Chondrocyte (in vitro differentiated cells): ENCODE data around the gene MYL11. TPM values are rescaled to one million over a fixed set of nuclear protein-coding genes. Genes with fewer than 3 reads are reported as not detected.

ENCODE experiments used
- DNase-seq: peaks from one replicate; pipeline ENCODE4 v3.0.0; 2021; ENCODE audit warnings: mixed read lengths, low spot score
- H3K27ac Mint-ChIP-seq: one replicate; pipeline ENCODE4 v1.8.0; 2021; ENCODE audit warnings: mild to moderate bottlenecking, moderate library complexity, mixed read lengths; ENCODE audit not compliant: unreplicated experiment
- H3K27me3 Mint-ChIP-seq: 2 replicates; pipeline ENCODE4 v1.8.0; 2021; ENCODE audit warnings: low read depth, mixed read lengths
- H3K36me3 Mint-ChIP-seq: 2 replicates; pipeline ENCODE4 v1.8.0; 2021; ENCODE audit warnings: low read depth, mixed read lengths
- H3K4me1 Mint-ChIP-seq: 2 replicates; pipeline ENCODE4 v1.8.0; 2021; ENCODE audit warnings: low read depth, mild to moderate bottlenecking, mixed read lengths
- H3K4me3 Mint-ChIP-seq: one replicate; pipeline ENCODE4 v1.8.0; 2021; ENCODE audit warnings: mild to moderate bottlenecking, moderate library complexity, mixed read lengths; ENCODE audit not compliant: unreplicated experiment
- H3K9me3 Mint-ChIP-seq: 2 replicates; pipeline ENCODE4 v1.8.0; 2021; ENCODE audit warnings: low read depth, mixed read lengths
- CTCF ChIP-seq: fragments of 200-600 bp; sonication (generic); IDR thresholded peaks from 2 replicates; pipeline ENCODE4 v1.5.0; 2021; ENCODE audit warnings: antibody characterized with exemption, mild to moderate bottlenecking, moderate library complexity
- total RNA-seq: library from RNA; stranded (reverse); gene quantifications from 3 replicates; pipeline ENCODE4 v1.2.1, GENCODE V29; 2021

The MYL11 gene
- total RNA-seq, 1 donor from 2014 or later, result 0.82 TPM

DNA sequence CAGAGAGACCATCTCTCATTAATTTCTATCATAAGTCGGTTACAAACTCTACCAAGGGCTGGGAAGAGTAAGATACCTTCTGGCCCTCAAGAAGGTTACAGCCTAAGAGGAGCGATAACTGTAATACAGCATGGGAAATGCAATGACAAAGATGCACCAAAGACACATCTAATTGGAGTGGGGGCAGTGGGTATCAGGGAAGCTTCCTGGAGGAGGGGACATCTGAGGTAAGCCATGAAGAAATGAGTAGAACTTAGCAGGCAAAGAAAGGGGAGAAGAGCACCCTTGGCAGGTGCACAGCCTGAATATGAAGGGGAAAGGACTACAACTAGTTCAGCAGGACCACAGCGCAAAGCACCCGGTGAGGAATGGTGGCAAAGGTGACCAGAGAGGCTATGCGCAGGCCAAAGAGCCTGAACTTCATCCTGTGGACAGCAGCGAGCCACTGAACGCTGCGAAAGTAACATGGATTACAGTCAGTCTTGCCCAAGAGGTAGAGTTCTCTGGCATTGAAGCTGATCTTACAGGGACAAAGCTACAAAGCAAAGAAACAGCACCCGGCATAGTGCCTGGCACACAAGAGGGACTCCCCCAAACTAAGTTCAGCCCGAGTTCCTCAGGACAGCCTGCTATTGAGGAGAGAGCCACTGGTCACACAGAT is 7.1 kb upstream of the MYL11 start:
- Mint-ChIP-seq H3K27me3 (no peaks in the 10 kb centered on the region), H3K4me3 (peak overlapping the region; percentile 86), H3K4me1 (peaks cover 43% of the 10 kb centered on the region), H3K36me3 (peaks cover 14% of the 10 kb centered on the region), H3K9me3 (no peaks in the 10 kb centered on the region), H3K27ac (peak overlapping the region; percentile 81)
- DNase-seq, result no peak
- TF ChIP-seq CTCF, result no peak

DNA sequence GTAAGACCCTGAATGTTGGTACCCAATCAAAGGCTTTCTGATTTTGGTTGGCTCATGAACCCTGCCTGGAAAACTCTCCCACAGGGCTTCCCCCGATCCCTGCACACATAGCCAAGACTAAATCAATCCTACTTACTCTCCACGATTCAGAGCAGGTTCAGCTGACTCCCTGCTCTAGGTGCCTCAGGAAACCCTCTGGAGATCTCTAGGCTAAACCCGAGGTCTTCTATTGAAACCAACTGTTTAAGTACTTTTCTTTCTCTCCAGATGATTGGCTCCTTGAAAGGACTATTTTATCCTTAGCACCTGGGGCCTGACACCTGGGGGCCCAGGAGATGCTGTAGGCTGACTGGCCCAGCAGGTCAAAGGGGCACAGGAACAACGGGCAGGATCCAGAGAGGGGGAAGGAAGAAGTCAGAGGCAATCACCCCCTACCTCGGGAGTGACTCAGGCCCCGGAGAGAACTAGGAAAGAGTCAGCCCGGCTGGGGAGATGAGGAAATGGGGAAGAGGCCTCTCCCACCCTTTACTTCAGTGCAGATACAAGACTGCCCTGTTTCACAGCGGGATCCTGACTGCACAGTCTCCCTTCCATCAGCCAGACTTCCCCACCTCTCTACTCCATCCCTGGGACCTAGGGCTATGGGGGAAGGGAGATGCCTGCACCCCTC is 6.3 kb upstream of the MYL11 start:
- Mint-ChIP-seq H3K4me3 (peak overlapping the region; percentile 86), H3K4me1 (peaks cover 43% of the 10 kb centered on the region), H3K27me3 (no peaks in the 10 kb centered on the region), H3K9me3 (no peaks in the 10 kb centered on the region), H3K27ac (peak overlapping the region; percentile 81), H3K36me3 (peaks cover 9% of the 10 kb centered on the region)
- no peak for TF ChIP-seq CTCF
- no peak for DNase-seq

GRCh38 chr16:30368792-30369090 is 5.9 kb upstream of the MYL11 start:
- Mint-ChIP-seq H3K4me3 (peak overlapping the region; percentile 86), H3K27me3 (no peaks in the 10 kb centered on the region), H3K9me3 (no peaks in the 10 kb centered on the region), H3K36me3 (peaks cover 9% of the 10 kb centered on the region), H3K4me1 (peaks cover 43% of the 10 kb centered on the region), H3K27ac (peak overlapping the region; percentile 81)
- no peak for TF ChIP-seq CTCF
- no peak for DNase-seq

DNA sequence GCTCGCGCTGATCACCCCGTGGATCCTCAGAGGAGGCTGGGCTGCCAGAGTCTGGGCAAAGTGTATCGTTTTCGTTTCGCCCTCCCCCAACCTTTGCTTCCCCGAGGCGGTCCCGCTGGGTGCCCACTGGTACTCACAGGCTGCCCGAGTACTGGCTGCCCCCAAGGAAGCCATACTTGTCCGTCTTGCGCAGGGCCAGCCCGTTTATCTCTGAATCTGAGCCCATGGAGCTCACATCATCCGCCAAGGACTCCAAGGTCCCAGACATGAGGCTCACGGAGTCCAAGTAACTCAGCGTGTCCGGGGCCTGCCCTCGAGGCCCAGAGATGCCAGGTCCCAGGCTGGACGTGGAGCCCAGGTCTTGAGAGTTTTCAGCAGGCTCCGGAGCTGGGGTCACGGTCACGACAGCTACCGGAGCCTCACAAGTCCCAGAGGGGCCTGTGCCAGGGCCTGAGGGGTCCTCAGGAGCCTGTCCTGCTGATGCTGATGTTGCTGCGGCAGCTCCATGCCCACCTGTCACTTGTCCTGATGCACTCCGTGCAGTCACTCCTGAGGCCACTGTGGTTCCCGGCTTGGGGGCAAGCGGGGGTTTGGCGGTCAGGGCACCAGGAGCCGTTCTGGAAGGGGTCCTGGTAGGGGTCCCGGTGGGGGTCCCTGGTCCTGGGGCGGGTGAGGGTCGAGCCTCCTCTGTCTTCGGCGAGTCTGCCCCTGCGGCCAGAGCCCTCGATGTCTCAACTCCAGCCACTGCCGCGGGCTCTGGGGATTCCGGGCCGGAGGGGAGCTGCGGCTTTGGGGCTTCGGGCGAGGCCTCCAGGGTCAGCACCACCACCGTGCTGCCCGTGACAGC is 5.3 kb upstream of the MYL11 start:
- Mint-ChIP-seq H3K36me3 (peaks cover 9% of the 10 kb centered on the region), H3K27ac (peak overlapping the region; percentile 81), H3K9me3 (no peaks in the 10 kb centered on the region), H3K27me3 (no peaks in the 10 kb centered on the region), H3K4me3 (peak overlapping the region; percentile 86), H3K4me1 (peaks cover 43% of the 10 kb centered on the region)
- TF ChIP-seq CTCF, result no peak
- no peak for DNase-seq

DNA sequence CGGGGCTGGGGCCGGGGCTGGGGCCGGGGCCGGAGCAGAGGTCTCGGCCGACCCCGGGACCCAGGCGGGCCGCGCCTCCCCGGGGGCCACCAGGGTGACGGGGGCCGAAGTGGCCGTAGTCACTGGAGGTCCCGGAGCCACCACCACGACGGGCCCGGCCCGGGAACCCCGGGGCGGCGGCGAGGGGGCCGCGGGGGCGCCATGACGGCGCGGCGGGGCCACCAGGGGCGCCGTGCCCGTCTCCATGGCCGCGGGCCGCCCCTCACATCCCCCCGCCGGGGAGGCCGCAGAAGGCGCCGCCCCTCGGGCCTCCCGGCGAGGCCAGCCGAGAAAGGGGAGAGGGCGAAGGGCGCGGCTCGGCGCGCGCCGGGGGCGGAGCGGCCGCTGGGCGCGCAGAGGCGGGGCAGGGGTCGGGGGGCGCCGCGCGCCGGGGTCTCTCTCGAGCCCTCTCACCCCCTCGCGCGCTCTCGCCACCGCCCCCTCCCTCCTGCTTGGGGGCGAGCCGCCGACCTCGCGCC is 4.6 kb upstream of the MYL11 start:
- peaks cover 5% of the 10 kb centered on the region for H3K36me3 Mint-ChIP-seq
- H3K9me3 Mint-ChIP-seq, result no peaks in the 10 kb centered on the region
- no peaks in the 10 kb centered on the region for H3K27me3 Mint-ChIP-seq
- TF ChIP-seq CTCF, result peak; percentile 35
- H3K4me3 Mint-ChIP-seq, result peak overlapping the region; percentile 86
- H3K27ac Mint-ChIP-seq, result no peak overlapping the region
- no peak for DNase-seq
- H3K4me1 Mint-ChIP-seq, result peaks cover 43% of the 10 kb centered on the region
